DND-41 (cell line): ENCODE measurements around the gene FHAD1.

ENCODE experiments used
- EZH2 ChIP-seq: IDR thresholded peaks from 3 replicates; pipeline ENCODE4 v1.6.1; 2012; ENCODE audit warnings: borderline replicate concordance, low read depth, mild to moderate bottlenecking, moderate library complexity, low read length, inconsistent platforms; ENCODE audit not compliant: severe bottlenecking
- TF ChIP-seq, protein P1 (sequence below): IDR thresholded peaks from 2 replicates; pipeline ENCODE4 v1.5.1; 2012; ENCODE audit warnings: borderline replicate concordance, low read length, moderate library complexity, mild to moderate bottlenecking; ENCODE audit not compliant: poor library complexity, severe bottlenecking; ENCODE audit errors: extremely low read depth

DNA sequence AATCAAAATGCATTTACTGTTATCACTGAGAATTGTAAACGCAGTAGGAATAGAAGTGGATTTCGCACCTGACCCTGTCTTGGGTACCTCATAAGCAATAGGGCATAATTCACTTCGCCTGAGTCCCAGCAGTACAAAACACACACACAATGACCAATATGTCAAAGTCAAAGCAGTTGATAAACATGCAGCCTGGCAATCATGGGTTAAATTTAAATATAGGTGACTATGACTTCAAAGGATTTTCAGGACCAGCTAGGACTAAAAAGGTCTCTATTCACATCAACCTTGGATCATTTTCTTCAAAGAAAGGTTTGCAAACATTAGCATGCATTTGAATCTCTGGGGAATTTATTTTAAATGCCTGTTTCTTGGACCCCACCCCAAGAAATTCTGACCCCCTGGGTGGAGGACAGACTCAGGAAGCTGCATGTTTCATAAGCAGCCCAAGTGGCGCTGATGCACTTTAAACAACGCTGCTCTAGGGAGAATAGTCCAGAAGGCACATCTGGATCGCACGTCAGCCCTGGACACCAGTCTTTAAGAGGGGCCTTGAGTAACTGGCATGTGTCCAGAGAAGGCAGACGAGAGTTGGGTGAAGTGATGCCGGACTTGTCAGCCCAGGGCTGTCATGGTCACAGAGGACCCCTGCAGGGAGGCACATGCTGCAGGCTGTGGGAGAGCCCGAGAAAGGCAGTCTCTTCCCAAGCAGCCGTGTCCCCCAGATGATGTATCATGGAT is 107.0 kb downstream of the FHAD1 start:
- TF ChIP-seq, protein P1, sequence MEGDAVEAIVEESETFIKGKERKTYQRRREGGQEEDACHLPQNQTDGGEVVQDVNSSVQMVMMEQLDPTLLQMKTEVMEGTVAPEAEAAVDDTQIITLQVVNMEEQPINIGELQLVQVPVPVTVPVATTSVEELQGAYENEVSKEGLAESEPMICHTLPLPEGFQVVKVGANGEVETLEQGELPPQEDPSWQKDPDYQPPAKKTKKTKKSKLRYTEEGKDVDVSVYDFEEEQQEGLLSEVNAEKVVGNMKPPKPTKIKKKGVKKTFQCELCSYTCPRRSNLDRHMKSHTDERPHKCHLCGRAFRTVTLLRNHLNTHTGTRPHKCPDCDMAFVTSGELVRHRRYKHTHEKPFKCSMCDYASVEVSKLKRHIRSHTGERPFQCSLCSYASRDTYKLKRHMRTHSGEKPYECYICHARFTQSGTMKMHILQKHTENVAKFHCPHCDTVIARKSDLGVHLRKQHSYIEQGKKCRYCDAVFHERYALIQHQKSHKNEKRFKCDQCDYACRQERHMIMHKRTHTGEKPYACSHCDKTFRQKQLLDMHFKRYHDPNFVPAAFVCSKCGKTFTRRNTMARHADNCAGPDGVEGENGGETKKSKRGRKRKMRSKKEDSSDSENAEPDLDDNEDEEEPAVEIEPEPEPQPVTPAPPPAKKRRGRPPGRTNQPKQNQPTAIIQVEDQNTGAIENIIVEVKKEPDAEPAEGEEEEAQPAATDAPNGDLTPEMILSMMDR = no peak
- no peak for TF ChIP-seq EZH2
